Neural cell (in vitro differentiated cells): Measurements from ENCODE around the gene CCDC73. TPM values are rescaled to one million over a fixed set of nuclear protein-coding genes. Genes with fewer than 3 reads are reported as not detected.

ENCODE experiments used
- H2AFZ ChIP-seq: fragments of 200-600, 300-800 bp; sonication (generic), shearing (Covaris generic); 2 replicates; pipeline ENCODE4 v1.6.0; 2014; ENCODE audit warnings: low read depth, mild to moderate bottlenecking, antibody characterized with exemption, low read length, moderate library complexity
- H3F3A ChIP-seq: fragments of 200-600 bp; shearing (Covaris generic); 2 replicates; pipeline ENCODE4 v1.6.1; 2016; ENCODE audit warnings: mild to moderate bottlenecking, moderate library complexity, mixed read lengths, antibody characterized with exemption, low read length; ENCODE audit not compliant: insufficient read depth, poor library complexity, severe bottlenecking
- H3K27ac ChIP-seq: fragments of 200-600, 300-800 bp; sonication (generic), shearing (Covaris generic); 2 replicates; pipeline ENCODE4 v1.5.1; 2014; ENCODE audit warnings: mild to moderate bottlenecking, low read length, moderate library complexity
- H3K27me3 ChIP-seq: fragments of 300-800, 200-600 bp; sonication (generic), shearing (Covaris generic); 2 replicates; pipeline ENCODE4 v1.6.0; 2014; ENCODE audit warnings: mild to moderate bottlenecking, low read depth, low read length, moderate library complexity; ENCODE audit not compliant: insufficient read depth
- H3K36me3 ChIP-seq: fragments of 300-800, 200-600 bp; sonication (generic), shearing (Covaris generic); 2 replicates; pipeline ENCODE4 v1.5.1; 2014; ENCODE audit warnings: mild to moderate bottlenecking, antibody characterized with exemption, low read length, moderate library complexity; ENCODE audit not compliant: insufficient read depth
- H3K4me2 ChIP-seq: fragments of 300-800, 200-600 bp; sonication (generic), shearing (Covaris generic); 2 replicates; pipeline ENCODE4 v1.6.0; 2014; ENCODE audit warnings: mild to moderate bottlenecking, low read length
- H3K4me3 ChIP-seq: fragments of 300-800, 200-600 bp; sonication (generic), shearing (Covaris generic); 2 replicates; pipeline ENCODE4 v1.5.1; 2014; ENCODE audit warnings: mild to moderate bottlenecking, low read length, moderate library complexity
- H3K79me2 ChIP-seq: fragments of 200-600 bp; shearing (Covaris generic); replicated peaks from 2 replicates; pipeline ENCODE4 v1.6.0; 2014; ENCODE audit warnings: mild to moderate bottlenecking, low read length, moderate library complexity; ENCODE audit not compliant: insufficient read depth
- H3K9ac ChIP-seq: fragments of 300-800, 200-600 bp; sonication (generic), shearing (Covaris generic); 2 replicates; pipeline ENCODE4 v1.6.1; 2016; ENCODE audit warnings: mild to moderate bottlenecking, low read length, mixed read lengths
- H3K9me2 ChIP-seq: fragments of 200-600 bp; shearing (Covaris generic); 2 replicates; pipeline ENCODE4 v1.6.1; 2016; ENCODE audit warnings: mild to moderate bottlenecking, low read length, mixed read lengths; ENCODE audit not compliant: insufficient read depth
- H3K9me3 ChIP-seq: fragments of 200-600, 300-800 bp; sonication (generic), shearing (Covaris generic); 2 replicates; pipeline ENCODE4 v1.6.1; 2016; ENCODE audit warnings: mild to moderate bottlenecking, mixed run types, low read length, moderate library complexity, mixed read lengths
- H4K20me1 ChIP-seq: fragments of 200-600 bp; shearing (Covaris generic); 2 replicates; pipeline ENCODE4 v1.6.1; 2016; ENCODE audit warnings: mild to moderate bottlenecking, mixed run types; ENCODE audit not compliant: insufficient read depth
- CTCF ChIP-seq: fragments of 450-650 bp; IDR thresholded peaks from 2 replicates; pipeline ENCODE4 v1.5.1; 2014; ENCODE audit warnings: antibody characterized with exemption, mild to moderate bottlenecking, moderate library complexity; ENCODE audit not compliant: poor library complexity, severe bottlenecking
- EP300 ChIP-seq: fragments of 450-650 bp; conservative IDR thresholded peaks from 2 replicates; pipeline ENCODE4 v1.6.1; 2014; ENCODE audit warnings: antibody characterized with exemption, mild to moderate bottlenecking, moderate library complexity; ENCODE audit not compliant: poor library complexity, severe bottlenecking
- EZH2 ChIP-seq: fragments of 200-600, 300-800 bp; shearing (Covaris generic), sonication (generic); IDR thresholded peaks from 2 replicates; pipeline ENCODE4 v1.6.1; 2014; ENCODE audit warnings: antibody characterized with exemption, low read length, borderline replicate concordance, mild to moderate bottlenecking; ENCODE audit not compliant: insufficient read depth, poor library complexity, severe bottlenecking
- MXI1 ChIP-seq: fragments of 450-650 bp; conservative IDR thresholded peaks from 2 replicates; pipeline ENCODE4 v1.6.1; 2014; ENCODE audit warnings: antibody characterized with exemption, mild to moderate bottlenecking; ENCODE audit not compliant: poor library complexity, severe bottlenecking
- POLR2AphosphoS5 ChIP-seq: IDR thresholded peaks from 2 replicates; pipeline ENCODE4 v1.6.1; 2012
- RAD21 ChIP-seq: fragments of 450-650 bp; conservative IDR thresholded peaks from 2 replicates; pipeline ENCODE4 v1.6.1; 2014; ENCODE audit warnings: antibody characterized with exemption, mild to moderate bottlenecking, moderate library complexity
- REST ChIP-seq: IDR thresholded peaks from 2 replicates; pipeline ENCODE4 v1.6.1; 2012; ENCODE audit warnings: borderline replicate concordance
- SMC3 ChIP-seq: fragments of 450-650 bp; conservative IDR thresholded peaks from 2 replicates; pipeline ENCODE4 v1.6.1; 2014; ENCODE audit warnings: antibody characterized with exemption, mild to moderate bottlenecking, moderate library complexity; ENCODE audit not compliant: poor library complexity
- TAF1 ChIP-seq: IDR thresholded peaks from 2 replicates; pipeline ENCODE4 v1.6.1; 2012; ENCODE audit warnings: low read depth
- polyA plus RNA-seq: library from polyadenylated mRNA; depleted of rRNA; stranded (reverse); fragments of >200 nt; gene quantifications from 2 replicates; pipeline ENCODE4 v1.2.3, GENCODE V29; 2014

CCDC73 gene
- polyA plus RNA-seq, 1 donor from 2014 or later: 0.07 TPM

- Histone ChIP-seq H3K27ac (no peak overlapping the region), H3K9ac (no peak overlapping the region), H3K4me2 (no peak overlapping the region), H3K79me2 (no peaks in the 10 kb centered on the region), H3K36me3 (no peaks in the 10 kb centered on the region), H4K20me1 (no peaks in the 10 kb centered on the region), H3K9me3 (no peaks in the 10 kb centered on the region), H3F3A (no peaks in the 10 kb centered on the region), H2AFZ (no peak overlapping the region), H3K27me3 (no peaks in the 10 kb centered on the region), H3K9me2 (no peaks in the 10 kb centered on the region), H3K4me3 (no peak overlapping the region)
- TF ChIP-seq TAF1 (no peak), SMC3 (no peak), CTCF (no peak), RAD21 (no peak), EP300 (no peak), MXI1 (no peak), EZH2 (no peak), POLR2AphosphoS5 (no peak), REST (no peak)
Observed at GRCh38 chr11:32704775-32705174, 89.7 kb downstream of the CCDC73 start.

- Histone ChIP-seq H3K27me3 (no peaks in the 10 kb centered on the region), H3K27ac (no peak overlapping the region), H3K4me2 (no peak overlapping the region), H2AFZ (no peak overlapping the region), H3K9me3 (no peaks in the 10 kb centered on the region), H3K9ac (no peak overlapping the region), H3K79me2 (no peaks in the 10 kb centered on the region), H3K4me3 (no peak overlapping the region), H3K36me3 (no peaks in the 10 kb centered on the region), H3K9me2 (no peaks in the 10 kb centered on the region), H4K20me1 (no peaks in the 10 kb centered on the region), H3F3A (no peaks in the 10 kb centered on the region)
- TF ChIP-seq CTCF (no peak), EP300 (no peak), POLR2AphosphoS5 (no peak), EZH2 (no peak), REST (no peak), MXI1 (no peak), TAF1 (no peak), SMC3 (no peak)
Observed at GRCh38 chr11:32704261-32704660, 90.2 kb downstream of the CCDC73 start.
